A673 (cell line): ENCODE measurements around the gene SBF2.

Experiments used
- EZH2 ChIP-seq: fragments of 200-600 bp; sonication (generic); IDR thresholded peaks from 2 replicates; pipeline ENCODE4 v1.6.1; 2017; ENCODE audit warnings: borderline replicate concordance, low read depth, mild to moderate bottlenecking, mixed read lengths, antibody characterized with exemption, low read length; ENCODE audit not compliant: poor library complexity, severe bottlenecking
- TF ChIP-seq, protein P1 (sequence below): fragments of 300-800, 200-600 bp; sonication (generic); conservative IDR thresholded peaks from 2 replicates; pipeline ENCODE4 v1.5.1; 2017; ENCODE audit warnings: low read depth, mild to moderate bottlenecking, antibody characterized with exemption, low read length, moderate library complexity, mixed read lengths

DNA sequence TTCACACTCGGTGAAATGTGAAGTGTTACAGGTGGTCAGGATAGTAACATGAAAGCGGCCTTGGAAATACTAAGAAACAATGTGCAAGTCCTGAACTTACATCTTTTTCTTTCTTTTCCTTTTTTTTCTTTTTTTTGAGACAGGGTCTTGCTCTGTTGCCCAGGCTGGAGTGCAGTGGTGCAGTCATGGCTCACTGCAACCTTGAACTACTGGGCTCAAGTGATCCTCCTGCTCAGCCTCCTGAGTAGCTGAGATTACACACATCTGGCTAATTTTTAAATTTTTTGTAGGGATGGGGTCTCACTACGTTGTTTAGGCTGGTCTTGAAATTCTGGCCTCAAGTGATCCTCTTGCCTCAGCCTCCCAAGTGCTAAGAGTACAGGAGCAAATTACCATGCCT is 377.5 kb downstream of the SBF2 start:
- TF ChIP-seq, protein P1, sequence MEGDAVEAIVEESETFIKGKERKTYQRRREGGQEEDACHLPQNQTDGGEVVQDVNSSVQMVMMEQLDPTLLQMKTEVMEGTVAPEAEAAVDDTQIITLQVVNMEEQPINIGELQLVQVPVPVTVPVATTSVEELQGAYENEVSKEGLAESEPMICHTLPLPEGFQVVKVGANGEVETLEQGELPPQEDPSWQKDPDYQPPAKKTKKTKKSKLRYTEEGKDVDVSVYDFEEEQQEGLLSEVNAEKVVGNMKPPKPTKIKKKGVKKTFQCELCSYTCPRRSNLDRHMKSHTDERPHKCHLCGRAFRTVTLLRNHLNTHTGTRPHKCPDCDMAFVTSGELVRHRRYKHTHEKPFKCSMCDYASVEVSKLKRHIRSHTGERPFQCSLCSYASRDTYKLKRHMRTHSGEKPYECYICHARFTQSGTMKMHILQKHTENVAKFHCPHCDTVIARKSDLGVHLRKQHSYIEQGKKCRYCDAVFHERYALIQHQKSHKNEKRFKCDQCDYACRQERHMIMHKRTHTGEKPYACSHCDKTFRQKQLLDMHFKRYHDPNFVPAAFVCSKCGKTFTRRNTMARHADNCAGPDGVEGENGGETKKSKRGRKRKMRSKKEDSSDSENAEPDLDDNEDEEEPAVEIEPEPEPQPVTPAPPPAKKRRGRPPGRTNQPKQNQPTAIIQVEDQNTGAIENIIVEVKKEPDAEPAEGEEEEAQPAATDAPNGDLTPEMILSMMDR = no peak
- TF ChIP-seq EZH2 = no peak
